ENCODE results near the gene NT5DC3.

GRCh38 chr12:103817791-103818190 is 23.2 kb downstream of the NT5DC3 start:
- TF ChIP-seq CTCF (IDR thresholded peaks at IDR 0.05), result no peak
- TF ChIP-seq POLR2A (IDR thresholded peaks at IDR 0.05), result no peak
